Neural cell (in vitro differentiated cells): Measurements from ENCODE around the gene AHRR. TPM values are rescaled to one million over a fixed set of nuclear protein-coding genes. Genes with fewer than 3 reads are reported as not detected.

Source experiments
- H2AFZ ChIP-seq: fragments of 200-600, 300-800 bp; sonication (generic), shearing (Covaris generic); 2 replicates; pipeline ENCODE4 v1.6.0; 2014; ENCODE audit warnings: low read depth, mild to moderate bottlenecking, antibody characterized with exemption, low read length, moderate library complexity
- H3F3A ChIP-seq: fragments of 200-600 bp; shearing (Covaris generic); 2 replicates; pipeline ENCODE4 v1.6.1; 2016; ENCODE audit warnings: mild to moderate bottlenecking, moderate library complexity, mixed read lengths, antibody characterized with exemption, low read length; ENCODE audit not compliant: insufficient read depth, poor library complexity, severe bottlenecking
- H3K27ac ChIP-seq: fragments of 200-600, 300-800 bp; sonication (generic), shearing (Covaris generic); 2 replicates; pipeline ENCODE4 v1.5.1; 2014; ENCODE audit warnings: mild to moderate bottlenecking, low read length, moderate library complexity
- H3K27me3 ChIP-seq: fragments of 300-800, 200-600 bp; sonication (generic), shearing (Covaris generic); 2 replicates; pipeline ENCODE4 v1.6.0; 2014; ENCODE audit warnings: mild to moderate bottlenecking, low read depth, low read length, moderate library complexity; ENCODE audit not compliant: insufficient read depth
- H3K36me3 ChIP-seq: fragments of 300-800, 200-600 bp; sonication (generic), shearing (Covaris generic); 2 replicates; pipeline ENCODE4 v1.5.1; 2014; ENCODE audit warnings: mild to moderate bottlenecking, antibody characterized with exemption, low read length, moderate library complexity; ENCODE audit not compliant: insufficient read depth
- H3K4me2 ChIP-seq: fragments of 300-800, 200-600 bp; sonication (generic), shearing (Covaris generic); 2 replicates; pipeline ENCODE4 v1.6.0; 2014; ENCODE audit warnings: mild to moderate bottlenecking, low read length
- H3K4me3 ChIP-seq: fragments of 300-800, 200-600 bp; sonication (generic), shearing (Covaris generic); 2 replicates; pipeline ENCODE4 v1.5.1; 2014; ENCODE audit warnings: mild to moderate bottlenecking, low read length, moderate library complexity
- H3K79me2 ChIP-seq: fragments of 200-600 bp; shearing (Covaris generic); replicated peaks from 2 replicates; pipeline ENCODE4 v1.6.0; 2014; ENCODE audit warnings: mild to moderate bottlenecking, low read length, moderate library complexity; ENCODE audit not compliant: insufficient read depth
- H3K9ac ChIP-seq: fragments of 300-800, 200-600 bp; sonication (generic), shearing (Covaris generic); 2 replicates; pipeline ENCODE4 v1.6.1; 2016; ENCODE audit warnings: mild to moderate bottlenecking, low read length, mixed read lengths
- H3K9me2 ChIP-seq: fragments of 200-600 bp; shearing (Covaris generic); 2 replicates; pipeline ENCODE4 v1.6.1; 2016; ENCODE audit warnings: mild to moderate bottlenecking, low read length, mixed read lengths; ENCODE audit not compliant: insufficient read depth
- H3K9me3 ChIP-seq: fragments of 200-600, 300-800 bp; sonication (generic), shearing (Covaris generic); 2 replicates; pipeline ENCODE4 v1.6.1; 2016; ENCODE audit warnings: mild to moderate bottlenecking, mixed run types, low read length, moderate library complexity, mixed read lengths
- H4K20me1 ChIP-seq: fragments of 200-600 bp; shearing (Covaris generic); 2 replicates; pipeline ENCODE4 v1.6.1; 2016; ENCODE audit warnings: mild to moderate bottlenecking, mixed run types; ENCODE audit not compliant: insufficient read depth
- EP300 ChIP-seq: fragments of 450-650 bp; conservative IDR thresholded peaks from 2 replicates; pipeline ENCODE4 v1.6.1; 2014; ENCODE audit warnings: antibody characterized with exemption, mild to moderate bottlenecking, moderate library complexity; ENCODE audit not compliant: poor library complexity, severe bottlenecking
- EZH2 ChIP-seq: fragments of 200-600, 300-800 bp; shearing (Covaris generic), sonication (generic); IDR thresholded peaks from 2 replicates; pipeline ENCODE4 v1.6.1; 2014; ENCODE audit warnings: antibody characterized with exemption, low read length, borderline replicate concordance, mild to moderate bottlenecking; ENCODE audit not compliant: insufficient read depth, poor library complexity, severe bottlenecking
- MXI1 ChIP-seq: fragments of 450-650 bp; conservative IDR thresholded peaks from 2 replicates; pipeline ENCODE4 v1.6.1; 2014; ENCODE audit warnings: antibody characterized with exemption, mild to moderate bottlenecking; ENCODE audit not compliant: poor library complexity, severe bottlenecking
- POLR2AphosphoS5 ChIP-seq: IDR thresholded peaks from 2 replicates; pipeline ENCODE4 v1.6.1; 2012
- RAD21 ChIP-seq: fragments of 450-650 bp; conservative IDR thresholded peaks from 2 replicates; pipeline ENCODE4 v1.6.1; 2014; ENCODE audit warnings: antibody characterized with exemption, mild to moderate bottlenecking, moderate library complexity
- SMC3 ChIP-seq: fragments of 450-650 bp; conservative IDR thresholded peaks from 2 replicates; pipeline ENCODE4 v1.6.1; 2014; ENCODE audit warnings: antibody characterized with exemption, mild to moderate bottlenecking, moderate library complexity; ENCODE audit not compliant: poor library complexity
- TAF1 ChIP-seq: IDR thresholded peaks from 2 replicates; pipeline ENCODE4 v1.6.1; 2012; ENCODE audit warnings: low read depth
- polyA plus RNA-seq: library from polyadenylated mRNA; depleted of rRNA; stranded (reverse); fragments of >200 nt; gene quantifications from 2 replicates; pipeline ENCODE4 v1.2.3, GENCODE V29; 2014
- TF ChIP-seq, protein P1 (sequence below): IDR thresholded peaks from 2 replicates; pipeline ENCODE4 v1.6.1; 2012; ENCODE audit warnings: borderline replicate concordance
- TF ChIP-seq, protein P2 (sequence below): fragments of 450-650 bp; IDR thresholded peaks from 2 replicates; pipeline ENCODE4 v1.5.1; 2014; ENCODE audit warnings: antibody characterized with exemption, mild to moderate bottlenecking, moderate library complexity; ENCODE audit not compliant: poor library complexity, severe bottlenecking

The AHRR gene
- polyA plus RNA-seq, 1 donor from 2014 or later = 0.26 TPM

DNA sequence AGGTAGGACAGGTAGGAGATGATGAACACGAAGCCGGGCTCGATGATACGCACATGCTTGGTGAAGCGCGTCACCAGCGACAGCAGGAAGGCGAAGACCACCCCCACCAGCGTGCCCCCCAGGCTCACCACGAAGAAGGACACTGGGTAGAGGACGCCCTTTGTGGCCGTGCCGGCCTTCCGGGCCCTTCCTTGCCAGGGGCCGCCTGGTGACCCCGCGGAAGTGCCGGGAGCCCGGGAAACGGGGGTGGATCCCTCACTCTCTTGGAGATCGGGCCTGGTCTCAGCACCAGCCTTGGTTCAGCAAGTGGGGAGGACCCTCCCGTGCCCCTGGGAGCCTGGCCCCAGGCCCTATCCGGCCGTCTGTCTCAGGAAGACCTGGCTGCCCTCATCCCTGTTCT is 163.0 kb downstream of the AHRR start:
- no peaks in the 10 kb centered on the region for H3K9me3 ChIP-seq
- H3F3A ChIP-seq = no peaks in the 10 kb centered on the region
- no peak overlapping the region for H3K27ac ChIP-seq
- no peaks in the 10 kb centered on the region for H3K36me3 ChIP-seq
- H3K79me2 ChIP-seq = no peaks in the 10 kb centered on the region
- H3K4me2 ChIP-seq = no peak overlapping the region
- no peaks in the 10 kb centered on the region for H3K9me2 ChIP-seq
- H3K27me3 ChIP-seq = no peaks in the 10 kb centered on the region
- TF ChIP-seq MXI1 (no peak), TAF1 (no peak), EP300 (no peak), SMC3 (no peak), POLR2AphosphoS5 (no peak), RAD21 (no peak), EZH2 (no peak)
- TF ChIP-seq, protein P1, sequence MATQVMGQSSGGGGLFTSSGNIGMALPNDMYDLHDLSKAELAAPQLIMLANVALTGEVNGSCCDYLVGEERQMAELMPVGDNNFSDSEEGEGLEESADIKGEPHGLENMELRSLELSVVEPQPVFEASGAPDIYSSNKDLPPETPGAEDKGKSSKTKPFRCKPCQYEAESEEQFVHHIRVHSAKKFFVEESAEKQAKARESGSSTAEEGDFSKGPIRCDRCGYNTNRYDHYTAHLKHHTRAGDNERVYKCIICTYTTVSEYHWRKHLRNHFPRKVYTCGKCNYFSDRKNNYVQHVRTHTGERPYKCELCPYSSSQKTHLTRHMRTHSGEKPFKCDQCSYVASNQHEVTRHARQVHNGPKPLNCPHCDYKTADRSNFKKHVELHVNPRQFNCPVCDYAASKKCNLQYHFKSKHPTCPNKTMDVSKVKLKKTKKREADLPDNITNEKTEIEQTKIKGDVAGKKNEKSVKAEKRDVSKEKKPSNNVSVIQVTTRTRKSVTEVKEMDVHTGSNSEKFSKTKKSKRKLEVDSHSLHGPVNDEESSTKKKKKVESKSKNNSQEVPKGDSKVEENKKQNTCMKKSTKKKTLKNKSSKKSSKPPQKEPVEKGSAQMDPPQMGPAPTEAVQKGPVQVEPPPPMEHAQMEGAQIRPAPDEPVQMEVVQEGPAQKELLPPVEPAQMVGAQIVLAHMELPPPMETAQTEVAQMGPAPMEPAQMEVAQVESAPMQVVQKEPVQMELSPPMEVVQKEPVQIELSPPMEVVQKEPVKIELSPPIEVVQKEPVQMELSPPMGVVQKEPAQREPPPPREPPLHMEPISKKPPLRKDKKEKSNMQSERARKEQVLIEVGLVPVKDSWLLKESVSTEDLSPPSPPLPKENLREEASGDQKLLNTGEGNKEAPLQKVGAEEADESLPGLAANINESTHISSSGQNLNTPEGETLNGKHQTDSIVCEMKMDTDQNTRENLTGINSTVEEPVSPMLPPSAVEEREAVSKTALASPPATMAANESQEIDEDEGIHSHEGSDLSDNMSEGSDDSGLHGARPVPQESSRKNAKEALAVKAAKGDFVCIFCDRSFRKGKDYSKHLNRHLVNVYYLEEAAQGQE = no peak
- TF ChIP-seq, protein P2, sequence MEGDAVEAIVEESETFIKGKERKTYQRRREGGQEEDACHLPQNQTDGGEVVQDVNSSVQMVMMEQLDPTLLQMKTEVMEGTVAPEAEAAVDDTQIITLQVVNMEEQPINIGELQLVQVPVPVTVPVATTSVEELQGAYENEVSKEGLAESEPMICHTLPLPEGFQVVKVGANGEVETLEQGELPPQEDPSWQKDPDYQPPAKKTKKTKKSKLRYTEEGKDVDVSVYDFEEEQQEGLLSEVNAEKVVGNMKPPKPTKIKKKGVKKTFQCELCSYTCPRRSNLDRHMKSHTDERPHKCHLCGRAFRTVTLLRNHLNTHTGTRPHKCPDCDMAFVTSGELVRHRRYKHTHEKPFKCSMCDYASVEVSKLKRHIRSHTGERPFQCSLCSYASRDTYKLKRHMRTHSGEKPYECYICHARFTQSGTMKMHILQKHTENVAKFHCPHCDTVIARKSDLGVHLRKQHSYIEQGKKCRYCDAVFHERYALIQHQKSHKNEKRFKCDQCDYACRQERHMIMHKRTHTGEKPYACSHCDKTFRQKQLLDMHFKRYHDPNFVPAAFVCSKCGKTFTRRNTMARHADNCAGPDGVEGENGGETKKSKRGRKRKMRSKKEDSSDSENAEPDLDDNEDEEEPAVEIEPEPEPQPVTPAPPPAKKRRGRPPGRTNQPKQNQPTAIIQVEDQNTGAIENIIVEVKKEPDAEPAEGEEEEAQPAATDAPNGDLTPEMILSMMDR = no peak
- H2AFZ ChIP-seq = no peak overlapping the region
- H3K4me3 ChIP-seq = no peak overlapping the region
- H4K20me1 ChIP-seq = no peaks in the 10 kb centered on the region
- no peak overlapping the region for H3K9ac ChIP-seq

DNA sequence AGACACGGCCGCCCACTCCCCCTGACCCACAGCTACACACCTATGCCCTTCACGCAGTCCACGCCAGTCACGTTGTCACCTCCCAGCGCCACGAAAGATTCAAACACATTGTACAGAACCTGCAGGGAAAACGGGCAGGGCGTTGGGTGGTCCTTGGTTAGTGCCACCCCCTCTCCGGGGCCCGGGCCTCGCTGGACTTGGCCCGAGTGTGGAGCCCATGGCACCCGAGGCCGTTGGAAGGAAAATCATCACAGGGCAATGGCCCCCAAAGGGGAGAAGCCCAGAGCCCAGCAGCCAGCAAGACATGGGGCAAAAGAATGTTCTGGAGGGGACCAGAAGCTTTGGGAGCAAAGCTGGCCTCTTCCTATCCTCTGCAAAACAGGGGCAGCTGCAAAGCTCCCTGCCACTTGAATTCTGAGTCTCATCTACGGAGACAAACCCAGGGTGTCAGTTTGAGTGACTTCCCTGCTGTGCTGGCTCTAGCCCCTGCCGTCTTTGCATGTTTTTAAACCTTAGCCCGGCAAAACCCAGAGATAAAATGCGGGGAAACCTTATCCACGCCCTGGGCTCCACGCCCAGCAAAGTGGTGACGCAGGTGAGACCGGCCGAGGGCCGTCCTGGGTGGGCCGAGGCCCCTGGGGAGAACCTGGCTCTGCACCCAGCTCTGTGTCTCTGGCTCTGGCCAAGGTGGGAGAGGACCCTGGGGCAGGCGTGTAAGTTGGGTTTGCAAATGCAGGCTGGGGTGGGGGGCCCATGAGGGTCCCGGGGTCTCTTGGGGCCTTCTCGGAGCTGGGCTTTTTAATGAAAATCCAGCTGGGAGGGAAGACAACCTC is 163.8 kb downstream of the AHRR start:
- Histone ChIP-seq H3K9ac (no peak overlapping the region), H3K4me3 (no peak overlapping the region), H3K27me3 (no peaks in the 10 kb centered on the region), H3F3A (no peaks in the 10 kb centered on the region), H4K20me1 (no peaks in the 10 kb centered on the region), H3K27ac (no peak overlapping the region), H2AFZ (no peak overlapping the region), H3K36me3 (no peaks in the 10 kb centered on the region), H3K9me3 (no peaks in the 10 kb centered on the region), H3K4me2 (no peak overlapping the region), H3K9me2 (no peaks in the 10 kb centered on the region), H3K79me2 (no peaks in the 10 kb centered on the region)
- TF ChIP-seq EP300 (no peak), EZH2 (no peak), MXI1 (no peak), RAD21 (no peak), TAF1 (no peak), SMC3 (no peak), POLR2AphosphoS5 (no peak)
- TF ChIP-seq, protein P1 = no peak
- TF ChIP-seq, protein P2 = no peak
